Globus pallidus (tissue), 1 donor: ENCODE results near the gene FCN3.

Source experiments
- DNase-seq: peaks from one replicate; pipeline ENCODE4 v3.0.0-alpha.2; 2015; ENCODE audit warnings: low spot score

FCN3 gene

GRCh38 chr1:27358038-27358927 is 16.3 kb downstream of the FCN3 start:
- no peak for DNase-seq

- DNase-seq: peak; percentile 32
These were observed 17.2 kb downstream of the FCN3 start for GRCh38 chr1:27357281-27358037.

GRCh38 chr1:27356619-27357280 is 17.9 kb downstream of the FCN3 start:
- DNase-seq: no peak

- no peak for DNase-seq
These were observed 18.4 kb downstream of the FCN3 start for GRCh38 chr1:27356277-27356618.

- no peak for DNase-seq
These were observed 18.9 kb downstream of the FCN3 start for GRCh38 chr1:27355683-27356082.

- DNase-seq: no peak
These were observed 21.0 kb downstream of the FCN3 start for GRCh38 chr1:27353629-27354028.

GRCh38 chr1:27353166-27353565 is 21.5 kb downstream of the FCN3 start:
- DNase-seq: no peak

GRCh38 chr1:27351541-27352107 is 23.0 kb downstream of the FCN3 start:
- DNase-seq: no peak

GRCh38 chr1:27350663-27351540 is 23.7 kb downstream of the FCN3 start:
- DNase-seq: no peak

GRCh38 chr1:27349784-27350662 is 24.6 kb downstream of the FCN3 start:
- no peak for DNase-seq

- DNase-seq: no peak
These were observed 25.5 kb downstream of the FCN3 start for GRCh38 chr1:27348861-27349783.

- DNase-seq: no peak
These were observed 27.5 kb downstream of the FCN3 start for GRCh38 chr1:27346991-27347624.

GRCh38 chr1:27346357-27346756 is 28.3 kb downstream of the FCN3 start:
- DNase-seq: no peak

- DNase-seq: no peak
These were observed 29.4 kb downstream of the FCN3 start for GRCh38 chr1:27345272-27345671.

GRCh38 chr1:27343639-27344025 is 31.0 kb downstream of the FCN3 start:
- no peak for DNase-seq

GRCh38 chr1:27342778-27343638 is 31.6 kb downstream of the FCN3 start:
- DNase-seq: no peak

GRCh38 chr1:27342391-27342777 is 32.2 kb downstream of the FCN3 start:
- DNase-seq: no peak
